ENCODE data around the gene GSS.

GSS gene

DNA sequence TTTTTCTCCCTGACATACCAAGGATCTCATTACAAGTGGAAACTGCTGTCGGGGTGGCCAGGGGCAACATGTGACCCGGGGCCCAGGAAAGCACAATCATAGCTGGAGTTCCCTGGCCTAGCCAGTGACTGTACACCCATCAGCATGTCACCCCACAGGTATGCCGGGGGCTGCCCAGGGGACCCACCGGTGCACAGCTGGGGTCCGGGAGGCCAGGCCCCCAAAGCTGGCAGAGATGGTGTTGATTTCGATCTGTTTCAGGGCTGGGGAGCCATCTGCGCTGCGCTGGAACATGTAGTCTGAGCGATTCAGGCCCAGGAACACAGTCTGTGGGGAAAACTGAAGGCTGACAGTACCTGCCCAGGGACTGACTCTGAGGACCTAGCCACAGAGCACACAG lies 13.3 kb downstream of the GSS start:
- FAIRE-seq (no peak), DNase-seq (ENCODE audit: insufficient read length, low spot score) (no peak)
- TF ChIP-seq PAX5 (IDR thresholded peaks at IDR 0.05; ENCODE audit: insufficient read depth, low read length, severe bottlenecking) (no peak), TAF1 (IDR thresholded peaks at IDR 0.05; ENCODE audit: low read depth, low read length) (no peak), POLR2AphosphoS5 (IDR thresholded peaks at IDR 0.05; ENCODE audit: low read depth, low read length) (no peak), POU2F2 (IDR thresholded peaks at IDR 0.05; ENCODE audit: low read depth, low read length) (no peak), SPI1 (IDR thresholded peaks at IDR 0.05; ENCODE audit: low read depth, low read length) (no peak), POLR2A (IDR thresholded peaks at IDR 0.05; ENCODE audit: low read depth, low read length) (no peak)

DNA sequence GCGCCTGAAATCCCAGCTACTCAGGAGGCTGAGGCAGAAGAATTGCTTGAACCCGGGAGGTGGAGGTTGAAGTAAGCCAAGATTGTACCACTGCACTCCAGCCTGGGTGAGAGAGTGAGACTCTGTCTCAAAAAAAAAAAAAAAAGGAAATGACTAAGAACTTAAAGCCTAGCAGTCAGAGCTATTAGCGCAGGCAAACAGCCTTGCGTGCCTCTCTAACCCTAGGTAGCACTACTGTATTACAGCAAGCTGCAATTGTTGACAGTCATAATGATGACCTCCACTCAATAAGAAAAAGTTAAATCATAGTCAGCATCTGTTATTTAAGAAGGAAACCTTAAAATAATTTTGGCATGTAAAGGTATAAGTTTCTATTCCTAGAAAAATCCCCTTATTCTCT lies 14.4 kb downstream of the GSS start:
- TF ChIP-seq TAF1 (IDR thresholded peaks at IDR 0.05; ENCODE audit: low read depth, low read length) (no peak), SPI1 (IDR thresholded peaks at IDR 0.05; ENCODE audit: low read depth, low read length) (no peak), POU2F2 (IDR thresholded peaks at IDR 0.05; ENCODE audit: low read depth, low read length) (no peak), POLR2AphosphoS5 (IDR thresholded peaks at IDR 0.05; ENCODE audit: low read depth, low read length) (no peak), POLR2A (IDR thresholded peaks at IDR 0.05; ENCODE audit: low read depth, low read length) (no peak), PAX5 (IDR thresholded peaks at IDR 0.05; ENCODE audit: insufficient read depth, low read length, severe bottlenecking) (no peak)
- FAIRE-seq = no peak
- DNase-seq (ENCODE audit: insufficient read length, low spot score) = no peak

DNA sequence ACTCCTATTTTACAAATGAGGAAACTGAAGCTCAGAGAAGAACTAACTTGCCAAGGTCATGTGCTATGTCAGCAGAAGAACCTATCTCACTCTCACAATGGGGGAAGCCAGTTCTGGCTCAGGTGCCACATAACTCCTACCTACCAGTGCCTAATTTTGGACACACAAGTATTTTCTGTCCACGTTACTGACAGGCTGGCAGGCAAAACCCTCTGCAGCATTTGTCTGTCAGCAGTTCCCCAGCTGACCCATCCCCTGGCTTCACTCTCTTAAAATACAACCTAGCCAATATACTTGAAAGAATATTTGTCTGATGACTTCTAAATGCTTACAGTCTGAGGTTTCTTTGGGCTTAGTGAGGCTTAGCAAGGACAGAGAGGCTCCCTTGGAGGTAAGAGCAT lies 15.5 kb downstream of the GSS start:
- DNase-seq (ENCODE audit: insufficient read length, low spot score) (no peak), FAIRE-seq (no peak)
- TF ChIP-seq SPI1 (IDR thresholded peaks at IDR 0.05; ENCODE audit: low read depth, low read length) (no peak), TAF1 (IDR thresholded peaks at IDR 0.05; ENCODE audit: low read depth, low read length) (no peak), POU2F2 (IDR thresholded peaks at IDR 0.05; ENCODE audit: low read depth, low read length) (no peak), POLR2AphosphoS5 (IDR thresholded peaks at IDR 0.05; ENCODE audit: low read depth, low read length) (no peak), PAX5 (IDR thresholded peaks at IDR 0.05; ENCODE audit: insufficient read depth, low read length, severe bottlenecking) (no peak), POLR2A (IDR thresholded peaks at IDR 0.05; ENCODE audit: low read depth, low read length) (no peak)

DNA sequence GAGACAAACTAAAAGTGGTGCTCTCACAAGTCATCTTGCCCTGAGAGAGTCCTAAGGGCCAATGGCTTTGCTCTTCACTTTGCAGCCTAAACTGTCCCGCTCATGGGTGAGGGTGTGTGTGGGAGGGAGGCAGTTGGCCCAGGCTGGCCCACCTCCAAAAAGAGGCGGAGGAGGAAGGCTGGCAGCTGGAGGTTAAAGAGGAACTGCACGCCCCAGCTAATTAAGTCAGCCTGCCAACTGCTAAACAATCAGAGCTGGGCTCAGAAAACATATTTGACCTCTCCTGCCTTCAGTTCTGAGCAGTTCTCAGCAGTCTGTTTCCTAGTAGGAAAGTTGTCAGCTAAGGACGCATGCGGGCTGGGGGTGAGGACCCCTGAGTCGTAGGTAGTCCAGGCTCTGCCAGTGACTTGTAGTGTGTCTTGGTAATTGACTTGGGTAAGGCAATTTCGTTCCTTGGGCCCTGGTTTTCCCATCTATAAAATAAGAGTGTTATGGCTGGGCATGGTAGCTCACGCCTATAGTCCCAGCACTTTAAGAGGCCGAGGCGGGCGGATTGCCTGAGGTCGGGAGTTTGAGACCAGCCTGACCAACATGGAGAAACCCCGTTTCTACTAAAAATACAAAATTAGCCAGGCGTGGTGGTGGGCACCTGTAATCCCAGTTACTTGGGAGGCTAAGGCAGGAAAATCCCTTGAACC lies 17.0 kb downstream of the GSS start:
- DNase-seq (ENCODE audit: insufficient read length, low spot score) (no peak), FAIRE-seq (no peak)
- TF ChIP-seq SPI1 (IDR thresholded peaks at IDR 0.05; ENCODE audit: low read depth, low read length) (no peak), TAF1 (IDR thresholded peaks at IDR 0.05; ENCODE audit: low read depth, low read length) (no peak), POLR2AphosphoS5 (IDR thresholded peaks at IDR 0.05; ENCODE audit: low read depth, low read length) (no peak), POU2F2 (IDR thresholded peaks at IDR 0.05; ENCODE audit: low read depth, low read length) (no peak), PAX5 (IDR thresholded peaks at IDR 0.05; ENCODE audit: insufficient read depth, low read length, severe bottlenecking) (no peak), POLR2A (IDR thresholded peaks at IDR 0.05; ENCODE audit: low read depth, low read length) (no peak)

DNA sequence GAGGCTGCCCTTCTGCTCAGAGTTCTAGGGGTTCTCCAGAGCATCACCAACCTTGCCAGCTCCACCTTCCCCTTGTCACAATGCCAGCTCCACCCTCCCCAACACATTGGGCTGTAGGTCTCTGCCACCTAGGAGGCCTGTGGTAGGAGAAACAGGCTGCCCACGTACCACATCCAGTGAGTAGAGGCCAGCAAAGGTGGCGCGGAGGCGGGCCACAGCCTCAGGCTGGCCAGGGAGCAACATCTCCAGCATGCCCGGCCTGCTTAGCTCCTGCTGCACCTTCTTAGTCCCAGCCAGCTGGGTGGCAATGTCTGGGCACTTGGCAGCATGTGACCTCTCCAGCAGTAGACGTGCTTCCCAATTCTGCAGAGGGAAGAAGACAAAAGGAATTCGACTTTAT lies 23.8 kb downstream of the GSS start:
- FAIRE-seq (no peak), DNase-seq (ENCODE audit: insufficient read length, low spot score) (no peak)
- TF ChIP-seq PAX5 (IDR thresholded peaks at IDR 0.05; ENCODE audit: insufficient read depth, low read length, severe bottlenecking) = no peak
- TF ChIP-seq POU2F2 (IDR thresholded peaks at IDR 0.05; ENCODE audit: low read depth, low read length) = no peak
- TF ChIP-seq POLR2AphosphoS5 (IDR thresholded peaks at IDR 0.05; ENCODE audit: low read depth, low read length) = no peak
- no peak for TF ChIP-seq SPI1 (IDR thresholded peaks at IDR 0.05; ENCODE audit: low read depth, low read length)
- no peak for TF ChIP-seq POLR2A (IDR thresholded peaks at IDR 0.05; ENCODE audit: low read depth, low read length)
- TF ChIP-seq TAF1 (IDR thresholded peaks at IDR 0.05; ENCODE audit: low read depth, low read length) = no peak

DNA sequence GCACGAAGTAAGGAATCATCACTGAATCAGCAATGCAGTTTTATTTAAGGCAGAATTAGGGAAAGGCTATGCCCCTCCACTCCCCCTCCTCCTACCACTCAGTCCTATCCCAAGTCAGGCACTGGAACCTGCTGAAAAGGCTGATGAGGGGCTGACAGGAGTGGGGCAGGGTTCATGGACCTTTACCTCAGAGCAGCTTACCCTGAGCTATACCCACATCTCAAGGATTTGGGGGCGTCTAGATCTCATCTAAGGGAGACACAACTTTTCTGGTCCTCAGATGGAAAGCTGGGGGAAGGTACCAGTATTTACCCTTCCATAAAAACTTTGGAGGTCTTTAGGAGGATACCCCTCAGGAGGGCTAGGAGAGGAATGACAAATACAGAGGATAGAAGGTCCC lies 27.2 kb downstream of the GSS start:
- no peak for DNase-seq (ENCODE audit: insufficient read length, low spot score)
- FAIRE-seq = no peak
- TF ChIP-seq TAF1 (IDR thresholded peaks at IDR 0.05; ENCODE audit: low read depth, low read length) (no peak), PAX5 (IDR thresholded peaks at IDR 0.05; ENCODE audit: insufficient read depth, low read length, severe bottlenecking) (no peak), POLR2AphosphoS5 (IDR thresholded peaks at IDR 0.05; ENCODE audit: low read depth, low read length) (no peak), POU2F2 (IDR thresholded peaks at IDR 0.05; ENCODE audit: low read depth, low read length) (no peak), SPI1 (IDR thresholded peaks at IDR 0.05; ENCODE audit: low read depth, low read length) (no peak), POLR2A (IDR thresholded peaks at IDR 0.05; ENCODE audit: low read depth, low read length) (no peak)

DNA sequence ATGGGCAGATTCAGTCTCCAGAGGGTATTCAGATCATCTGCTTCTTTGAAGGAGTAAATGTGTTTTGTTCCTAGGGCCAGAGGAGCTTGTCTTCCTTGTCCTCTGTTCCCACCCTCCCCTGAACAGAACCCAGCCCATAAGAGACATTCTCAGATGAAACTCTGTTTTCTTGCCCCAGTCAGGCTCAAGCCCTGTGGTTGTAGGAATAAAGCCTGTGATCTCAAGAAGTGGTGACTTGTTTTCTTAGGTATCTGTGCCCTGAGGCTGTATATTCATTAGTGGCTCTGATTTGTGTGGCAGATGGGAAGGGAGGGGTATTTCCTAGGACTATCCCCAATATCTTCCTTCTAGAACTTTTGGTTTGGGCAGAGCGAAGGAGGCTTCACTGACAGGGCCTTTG lies 27.9 kb downstream of the GSS start:
- no peak for FAIRE-seq
- DNase-seq (ENCODE audit: insufficient read length, low spot score) = no peak
- TF ChIP-seq TAF1 (IDR thresholded peaks at IDR 0.05; ENCODE audit: low read depth, low read length) (no peak), POLR2AphosphoS5 (IDR thresholded peaks at IDR 0.05; ENCODE audit: low read depth, low read length) (no peak), SPI1 (IDR thresholded peaks at IDR 0.05; ENCODE audit: low read depth, low read length) (no peak), POLR2A (IDR thresholded peaks at IDR 0.05; ENCODE audit: low read depth, low read length) (no peak), POU2F2 (IDR thresholded peaks at IDR 0.05; ENCODE audit: low read depth, low read length) (no peak), PAX5 (IDR thresholded peaks at IDR 0.05; ENCODE audit: insufficient read depth, low read length, severe bottlenecking) (no peak)

DNA sequence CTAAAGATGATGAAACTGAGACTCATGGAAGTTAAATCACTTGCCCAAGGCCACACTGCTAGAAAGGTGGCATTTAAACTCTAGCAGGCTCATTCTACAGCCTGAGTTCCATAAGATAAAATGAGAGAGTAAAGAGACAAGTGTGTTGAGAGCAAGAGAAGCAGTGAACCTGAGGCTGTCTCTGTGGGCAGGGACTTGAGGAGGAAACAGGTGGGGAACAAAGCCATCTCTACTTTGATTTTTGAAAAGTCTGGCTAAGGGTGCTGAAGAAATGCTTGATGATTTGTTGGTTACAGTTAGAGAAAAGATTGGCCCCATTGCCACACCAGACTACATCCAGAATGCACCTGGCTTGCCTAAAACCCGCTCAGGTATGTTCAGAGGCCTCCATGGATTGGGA lies 29.0 kb downstream of the GSS start:
- no peak for DNase-seq (ENCODE audit: insufficient read length, low spot score)
- FAIRE-seq = no peak
- TF ChIP-seq TAF1 (IDR thresholded peaks at IDR 0.05; ENCODE audit: low read depth, low read length) = no peak
- no peak for TF ChIP-seq PAX5 (IDR thresholded peaks at IDR 0.05; ENCODE audit: insufficient read depth, low read length, severe bottlenecking)
- no peak for TF ChIP-seq SPI1 (IDR thresholded peaks at IDR 0.05; ENCODE audit: low read depth, low read length)
- TF ChIP-seq POLR2AphosphoS5 (IDR thresholded peaks at IDR 0.05; ENCODE audit: low read depth, low read length) = no peak
- TF ChIP-seq POU2F2 (IDR thresholded peaks at IDR 0.05; ENCODE audit: low read depth, low read length) = no peak

DNA sequence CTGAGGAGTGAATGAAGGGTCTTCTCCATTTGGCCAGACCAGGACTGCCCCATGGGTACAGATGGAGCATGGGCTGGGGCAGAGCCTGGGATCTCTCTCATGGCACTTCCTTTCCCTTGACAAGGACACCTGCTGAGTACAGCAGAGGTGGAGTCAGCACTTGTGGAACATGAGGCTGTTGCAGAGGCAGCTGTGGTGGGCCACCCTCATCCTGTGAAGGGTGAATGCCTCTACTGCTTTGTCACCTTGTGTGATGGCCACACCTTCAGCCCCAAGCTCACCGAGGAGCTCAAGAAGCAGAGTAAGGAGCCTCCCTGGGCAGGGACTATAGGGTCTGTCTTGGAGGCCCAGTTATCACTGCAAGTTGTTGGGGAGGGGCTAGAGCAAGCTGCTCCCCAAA lies 29.6 kb downstream of the GSS start:
- FAIRE-seq = no peak
- TF ChIP-seq SPI1 (IDR thresholded peaks at IDR 0.05; ENCODE audit: low read depth, low read length) (no peak), POU2F2 (IDR thresholded peaks at IDR 0.05; ENCODE audit: low read depth, low read length) (no peak), TAF1 (IDR thresholded peaks at IDR 0.05; ENCODE audit: low read depth, low read length) (no peak), POLR2A (IDR thresholded peaks at IDR 0.05; ENCODE audit: low read depth, low read length) (no peak)
- no peak for DNase-seq (ENCODE audit: insufficient read length, low spot score)

DNA sequence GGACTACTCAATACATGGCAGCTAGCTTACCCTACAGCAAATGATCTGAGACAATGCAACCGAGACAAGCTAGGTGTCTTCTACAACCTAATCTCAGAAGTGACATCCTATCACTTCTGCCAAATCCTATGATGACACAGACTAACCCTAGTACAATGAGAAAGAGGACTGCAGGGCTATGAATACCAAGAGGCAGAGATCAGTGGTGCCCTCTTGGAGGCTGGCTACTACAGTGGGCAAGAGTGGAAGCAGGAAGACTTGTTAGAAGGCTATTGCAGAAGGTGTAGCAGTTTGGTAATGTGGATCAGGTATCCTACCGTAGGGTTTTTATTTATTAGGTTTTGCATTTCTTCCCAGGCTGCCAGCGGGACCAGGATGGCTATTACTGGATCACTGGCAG lies 30.3 kb downstream of the GSS start:
- DNase-seq (ENCODE audit: insufficient read length, low spot score) = no peak
- no peak for FAIRE-seq
- TF ChIP-seq POLR2AphosphoS5 (IDR thresholded peaks at IDR 0.05; ENCODE audit: low read depth, low read length) (no peak), PAX5 (IDR thresholded peaks at IDR 0.05; ENCODE audit: insufficient read depth, low read length, severe bottlenecking) (no peak), SPI1 (IDR thresholded peaks at IDR 0.05; ENCODE audit: low read depth, low read length) (no peak), POLR2A (IDR thresholded peaks at IDR 0.05; ENCODE audit: low read depth, low read length) (no peak), TAF1 (IDR thresholded peaks at IDR 0.05; ENCODE audit: low read depth, low read length) (no peak), POU2F2 (IDR thresholded peaks at IDR 0.05; ENCODE audit: low read depth, low read length) (no peak)
